PFSK-1 (cell line): ENCODE data around the gene ATAD3C.

Source experiments
- FOXP2 ChIP-seq: optimal IDR thresholded peaks from 2 replicates; pipeline ENCODE3; 2011; ENCODE audit warnings: borderline replicate concordance, control low read depth, inconsistent platforms; ENCODE audit not compliant: insufficient read depth; ENCODE audit errors: extremely low read length, extremely low read depth
- POLR2AphosphoS5 ChIP-seq: IDR thresholded peaks from 2 replicates; pipeline ENCODE4 v1.6.1; 2012; ENCODE audit warnings: low read depth, mild to moderate bottlenecking, control low read depth, low read length, moderate library complexity
- SIN3A ChIP-seq: IDR thresholded peaks from 2 replicates; pipeline ENCODE4 v1.6.1; 2012; ENCODE audit warnings: mild to moderate bottlenecking, low read length, moderate library complexity, borderline replicate concordance; ENCODE audit not compliant: insufficient read depth
- TAF1 ChIP-seq: IDR thresholded peaks from 2 replicates; pipeline ENCODE4 v1.6.1; 2012; ENCODE audit warnings: low read length, control low read depth, borderline replicate concordance; ENCODE audit not compliant: insufficient read depth
- TF ChIP-seq, protein P1 (sequence below), 2 experiments: IDR thresholded peaks; 2 replicates each; pipeline versions ENCODE4 v1.6.1 to v1.8.0; 2011 to 2012; ENCODE audit warnings: low read depth in 2 of 2, low read length in 2 of 2, control low read depth in 1 of 2, inconsistent platforms in 1 of 2, mild to moderate bottlenecking in 1 of 2, moderate library complexity in 1 of 2; ENCODE audit not compliant: insufficient read depth in 1 of 2

DNA sequence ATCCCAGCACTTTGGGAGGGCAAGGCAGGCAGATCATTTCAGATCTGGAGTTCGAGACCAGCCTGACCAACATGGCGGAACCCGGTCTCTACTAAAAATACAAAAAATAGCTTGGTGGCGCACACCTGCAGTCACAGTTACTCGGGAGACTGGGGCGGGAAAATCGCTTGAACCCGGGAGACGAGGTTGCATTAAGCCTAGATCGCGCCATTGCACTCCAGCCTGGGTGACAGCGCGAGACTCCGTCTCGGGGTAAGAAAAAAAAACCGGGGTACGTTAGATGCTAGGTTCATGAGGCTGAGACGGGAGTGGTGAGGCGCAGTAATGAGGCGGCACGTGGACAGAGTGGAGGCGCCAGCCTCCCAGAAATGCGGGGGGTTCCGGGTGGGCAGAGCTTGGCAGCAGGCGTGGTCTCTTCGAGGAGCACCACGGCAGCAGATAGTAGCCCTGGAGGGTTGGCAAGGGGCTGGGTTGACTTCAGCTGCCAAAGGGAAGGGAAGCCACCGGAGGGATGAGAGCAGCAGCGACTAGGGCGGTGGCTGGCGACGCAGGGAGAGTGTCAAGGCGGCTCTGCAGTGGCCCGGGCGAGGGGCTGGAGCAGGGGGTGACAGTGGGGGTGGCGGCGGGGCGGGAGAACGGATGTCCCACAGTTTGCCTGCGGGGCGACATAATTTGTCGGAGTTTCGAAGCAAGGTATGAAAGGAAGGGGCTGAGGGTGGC lies 43.2 kb upstream of the ATAD3C start:
- no peak for TF ChIP-seq SIN3A
- TF ChIP-seq POLR2AphosphoS5 = no peak
- TF ChIP-seq TAF1 = no peak
- TF ChIP-seq, protein P1, sequence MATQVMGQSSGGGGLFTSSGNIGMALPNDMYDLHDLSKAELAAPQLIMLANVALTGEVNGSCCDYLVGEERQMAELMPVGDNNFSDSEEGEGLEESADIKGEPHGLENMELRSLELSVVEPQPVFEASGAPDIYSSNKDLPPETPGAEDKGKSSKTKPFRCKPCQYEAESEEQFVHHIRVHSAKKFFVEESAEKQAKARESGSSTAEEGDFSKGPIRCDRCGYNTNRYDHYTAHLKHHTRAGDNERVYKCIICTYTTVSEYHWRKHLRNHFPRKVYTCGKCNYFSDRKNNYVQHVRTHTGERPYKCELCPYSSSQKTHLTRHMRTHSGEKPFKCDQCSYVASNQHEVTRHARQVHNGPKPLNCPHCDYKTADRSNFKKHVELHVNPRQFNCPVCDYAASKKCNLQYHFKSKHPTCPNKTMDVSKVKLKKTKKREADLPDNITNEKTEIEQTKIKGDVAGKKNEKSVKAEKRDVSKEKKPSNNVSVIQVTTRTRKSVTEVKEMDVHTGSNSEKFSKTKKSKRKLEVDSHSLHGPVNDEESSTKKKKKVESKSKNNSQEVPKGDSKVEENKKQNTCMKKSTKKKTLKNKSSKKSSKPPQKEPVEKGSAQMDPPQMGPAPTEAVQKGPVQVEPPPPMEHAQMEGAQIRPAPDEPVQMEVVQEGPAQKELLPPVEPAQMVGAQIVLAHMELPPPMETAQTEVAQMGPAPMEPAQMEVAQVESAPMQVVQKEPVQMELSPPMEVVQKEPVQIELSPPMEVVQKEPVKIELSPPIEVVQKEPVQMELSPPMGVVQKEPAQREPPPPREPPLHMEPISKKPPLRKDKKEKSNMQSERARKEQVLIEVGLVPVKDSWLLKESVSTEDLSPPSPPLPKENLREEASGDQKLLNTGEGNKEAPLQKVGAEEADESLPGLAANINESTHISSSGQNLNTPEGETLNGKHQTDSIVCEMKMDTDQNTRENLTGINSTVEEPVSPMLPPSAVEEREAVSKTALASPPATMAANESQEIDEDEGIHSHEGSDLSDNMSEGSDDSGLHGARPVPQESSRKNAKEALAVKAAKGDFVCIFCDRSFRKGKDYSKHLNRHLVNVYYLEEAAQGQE (IDR thresholded peaks at IDR 0.05; ENCODE audit: insufficient read depth in 1 of 2, low read depth in 2 of 2, low read length in 2 of 2) = no peak
- no peak for TF ChIP-seq FOXP2
